Measurements from ENCODE around the gene HIBCH.
"Not testable (repeated sequence)": the region's sequence is repeated elsewhere in the genome, so short reads cannot be mapped to it uniquely, and the experiment has no call there.

Gene HIBCH

DNA sequence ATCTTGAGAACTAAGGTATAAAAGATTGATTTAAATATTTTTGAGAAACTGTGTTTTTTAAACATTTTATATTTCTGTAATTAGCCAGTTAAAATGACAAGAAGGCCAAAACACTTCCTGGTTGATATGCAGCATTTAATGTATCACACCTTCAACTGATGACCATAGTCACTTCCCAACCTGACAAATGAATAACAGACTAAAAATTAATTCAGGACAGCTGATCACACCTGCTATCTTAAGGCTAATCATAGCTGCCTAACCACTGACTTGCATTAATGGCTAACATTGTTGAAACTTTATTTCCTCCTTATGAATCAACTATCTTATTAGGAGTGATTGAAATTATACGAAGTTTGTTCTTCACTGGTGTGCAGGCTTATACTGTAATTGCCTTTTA, 131.3 kb downstream of the HIBCH start:
- no peak for DNase-seq (ENCODE audit: low spot score)

DNA sequence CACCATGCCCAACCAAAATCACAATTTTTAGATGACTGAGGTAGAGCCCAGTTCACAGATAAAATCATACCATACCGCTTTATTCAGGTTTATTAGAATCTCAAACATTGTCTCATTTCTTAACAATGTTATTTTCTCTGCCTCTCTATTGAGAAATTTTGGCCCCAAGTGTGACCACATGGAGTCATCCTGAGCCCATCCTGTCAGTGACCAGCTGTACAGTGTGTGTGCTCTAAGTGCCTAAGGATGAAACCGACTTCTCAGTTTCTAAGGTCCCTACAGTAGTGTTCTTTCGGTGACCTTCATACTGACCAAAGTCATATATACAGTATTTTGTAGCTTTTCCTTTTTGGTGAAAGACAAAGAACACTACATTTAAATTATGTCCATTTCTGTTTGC, 133.4 kb downstream of the HIBCH start:
- DNase-seq (ENCODE audit: low spot score), result no peak

DNA sequence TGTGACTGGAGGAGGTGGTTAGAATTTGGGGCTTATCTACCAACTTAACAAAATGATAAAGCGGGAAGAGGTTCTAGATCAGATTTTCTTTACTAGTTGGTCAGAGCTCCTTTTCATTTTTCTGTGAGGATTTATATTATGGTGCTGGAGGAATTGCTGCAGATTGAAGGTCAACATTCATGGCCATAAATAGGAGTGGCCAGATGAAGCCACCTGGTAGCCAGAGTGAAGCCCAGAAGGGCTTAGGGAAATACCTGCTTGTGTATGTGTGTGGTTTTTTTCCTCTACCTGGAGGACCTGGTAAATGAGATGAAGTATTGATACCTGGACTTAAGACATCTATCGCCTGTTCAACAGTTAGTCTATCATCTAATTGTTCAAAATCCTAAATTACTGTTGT, 134.2 kb downstream of the HIBCH start:
- no peak for DNase-seq (ENCODE audit: low spot score)

DNA sequence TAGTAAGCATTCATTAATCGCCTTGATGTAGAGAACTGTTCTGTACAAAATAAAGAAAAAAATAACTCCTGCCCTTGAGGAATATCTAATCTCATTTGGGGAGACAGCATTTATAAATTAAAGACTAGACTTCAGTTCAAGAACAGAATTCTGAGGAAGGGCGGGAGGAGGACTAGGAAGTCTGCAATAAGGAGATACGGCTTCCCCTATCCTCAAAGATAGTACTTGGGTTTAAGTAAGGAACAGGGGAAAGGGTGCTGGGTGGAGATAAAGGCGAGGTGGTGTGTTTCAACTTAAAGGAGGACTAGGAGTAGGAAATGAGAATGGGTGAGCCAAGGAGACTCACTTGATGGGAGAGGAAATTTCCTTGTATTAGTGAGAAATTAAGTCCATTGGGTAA, 135.2 kb downstream of the HIBCH start:
- DNase-seq (ENCODE audit: low spot score), result no peak

DNA sequence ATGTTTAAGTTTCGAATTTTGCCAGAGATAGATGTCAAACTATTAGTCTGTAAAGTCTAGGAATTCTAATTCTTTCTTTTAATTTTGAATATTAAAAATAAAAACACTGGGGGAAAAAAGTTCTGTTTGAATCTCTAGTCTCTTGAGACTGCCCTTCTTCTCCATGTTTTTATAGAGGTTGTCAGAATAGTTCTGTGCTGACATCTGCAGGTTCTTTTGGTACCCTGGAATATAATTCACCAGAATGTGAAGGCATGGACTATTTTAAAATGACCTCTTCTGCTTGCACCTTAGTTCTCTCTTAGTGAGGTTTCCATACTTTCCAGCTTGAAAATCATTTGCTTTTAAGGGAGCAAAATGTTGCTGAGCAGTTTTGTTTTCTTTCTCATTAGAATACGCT, 136.1 kb downstream of the HIBCH start:
- no peak for DNase-seq (ENCODE audit: low spot score)

DNA sequence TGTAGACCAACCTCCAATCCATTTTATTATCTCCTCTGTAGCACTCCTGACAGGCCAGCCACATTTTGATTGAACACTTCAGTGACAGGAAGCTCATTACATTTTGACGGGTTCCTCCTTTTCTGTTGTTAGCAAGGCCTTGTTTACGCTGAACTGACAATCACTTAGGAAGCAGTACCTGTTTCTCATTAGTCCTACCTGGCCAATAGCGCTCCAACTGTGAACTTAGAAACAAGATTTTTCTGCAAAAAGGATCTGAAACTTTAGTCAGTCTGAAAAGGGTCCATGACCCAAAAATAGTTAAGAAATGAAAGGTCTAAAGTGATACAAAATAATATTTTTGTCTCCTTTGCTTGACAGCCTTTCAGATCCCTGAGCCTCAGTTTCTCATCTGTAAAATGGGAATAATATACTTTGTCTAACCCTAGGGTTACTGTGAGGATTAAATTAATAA, 137.5 kb downstream of the HIBCH start:
- DNase-seq (ENCODE audit: low spot score), result no peak

DNA sequence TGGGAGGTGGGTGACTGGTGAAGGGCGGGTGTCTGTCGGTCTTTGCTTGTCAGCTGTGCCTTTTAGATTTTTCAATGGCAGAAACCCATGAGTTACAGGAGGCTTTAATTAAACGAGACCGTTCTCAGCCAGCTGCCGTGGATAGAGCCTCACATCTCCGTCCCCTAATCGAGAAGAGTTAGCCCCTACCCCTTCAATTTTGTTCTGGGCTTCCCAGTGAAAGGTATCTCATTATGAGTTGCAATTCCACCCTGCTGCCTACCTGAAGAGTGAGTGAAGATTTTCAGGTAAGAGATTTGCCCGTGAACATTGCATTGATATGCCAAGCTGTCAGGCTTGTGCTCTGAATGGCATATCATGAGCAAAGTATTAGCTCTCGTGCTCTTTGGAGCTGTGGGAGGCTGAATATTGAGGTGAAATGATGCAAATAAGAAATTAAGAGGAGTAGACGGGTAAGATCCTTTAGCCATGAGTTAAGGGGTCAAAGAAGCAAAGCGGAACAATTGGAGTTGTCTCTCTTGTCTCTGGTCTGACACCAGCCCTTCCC, 138.4 kb downstream of the HIBCH start:
- DNase-seq (ENCODE audit: low spot score), result peak; percentile 13

DNA sequence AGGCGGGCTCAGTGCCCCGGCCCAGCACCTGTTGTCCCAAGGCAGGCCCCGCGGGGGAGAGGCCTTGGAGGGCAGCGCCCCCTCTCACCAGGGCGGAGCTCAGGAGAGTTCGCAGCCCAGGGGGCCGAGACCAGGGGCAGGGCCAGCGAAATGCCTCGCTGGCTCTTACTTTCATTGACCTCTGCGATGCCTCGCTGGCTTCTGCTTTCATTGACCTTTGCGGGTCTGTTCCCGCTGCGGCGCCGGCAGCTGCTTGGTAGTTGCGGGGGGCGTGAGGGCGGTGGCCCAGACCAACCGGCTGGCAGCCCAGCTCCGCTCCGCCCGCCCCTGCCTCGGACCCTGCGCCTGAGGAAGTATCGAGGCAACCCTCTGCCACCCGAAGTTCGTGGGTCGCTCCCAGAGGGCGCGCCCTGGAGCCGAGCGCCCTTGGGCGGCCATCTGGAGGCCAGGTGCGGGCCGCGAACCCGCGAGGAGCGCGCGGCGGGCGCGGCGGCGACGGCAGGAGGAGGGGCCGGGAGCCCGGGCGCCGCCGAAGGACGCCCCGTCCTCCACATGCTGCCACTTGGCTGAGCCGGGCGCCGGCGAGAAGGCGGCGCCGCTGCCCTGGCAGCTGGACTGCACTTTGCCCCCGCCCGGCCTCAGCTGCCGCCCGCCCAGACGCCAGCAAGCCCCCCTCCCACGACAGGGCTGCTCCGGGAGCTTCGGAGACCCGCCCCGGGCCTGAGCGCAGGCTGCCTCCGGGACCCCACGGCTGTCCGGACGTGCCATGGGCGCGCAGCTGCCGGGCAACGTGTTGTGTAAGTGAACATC, 139.1 kb downstream of the HIBCH start:
- DNase-seq (ENCODE audit: low spot score), result peak; percentile 30

DNA sequence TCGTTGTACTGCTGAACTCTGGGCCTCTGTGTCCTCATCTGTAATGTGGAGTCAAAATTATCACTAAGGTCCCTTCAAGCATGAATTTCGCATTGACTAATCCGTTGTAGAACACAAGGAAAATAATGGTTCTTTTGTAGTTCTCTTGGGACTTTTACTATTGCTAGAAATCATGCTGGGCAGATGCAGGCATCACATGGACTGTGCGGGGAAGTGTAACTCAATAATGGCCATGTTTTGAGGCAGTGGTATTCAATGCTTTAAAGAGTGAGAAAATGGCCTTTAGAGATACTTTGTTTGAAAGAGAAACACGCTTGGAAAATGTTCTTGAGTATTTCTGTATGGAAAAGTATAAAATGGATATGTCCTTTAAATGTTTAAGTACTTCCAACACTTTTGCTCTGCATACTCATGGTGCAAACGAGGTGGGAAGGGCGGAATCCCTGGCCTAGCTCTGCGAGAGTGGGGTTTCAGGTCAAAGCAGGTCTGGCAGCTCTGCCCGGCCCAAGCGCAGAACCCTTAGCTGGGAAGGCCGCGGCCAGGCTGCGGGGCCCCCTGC, 139.8 kb downstream of the HIBCH start:
- no peak for DNase-seq (ENCODE audit: low spot score)

DNA sequence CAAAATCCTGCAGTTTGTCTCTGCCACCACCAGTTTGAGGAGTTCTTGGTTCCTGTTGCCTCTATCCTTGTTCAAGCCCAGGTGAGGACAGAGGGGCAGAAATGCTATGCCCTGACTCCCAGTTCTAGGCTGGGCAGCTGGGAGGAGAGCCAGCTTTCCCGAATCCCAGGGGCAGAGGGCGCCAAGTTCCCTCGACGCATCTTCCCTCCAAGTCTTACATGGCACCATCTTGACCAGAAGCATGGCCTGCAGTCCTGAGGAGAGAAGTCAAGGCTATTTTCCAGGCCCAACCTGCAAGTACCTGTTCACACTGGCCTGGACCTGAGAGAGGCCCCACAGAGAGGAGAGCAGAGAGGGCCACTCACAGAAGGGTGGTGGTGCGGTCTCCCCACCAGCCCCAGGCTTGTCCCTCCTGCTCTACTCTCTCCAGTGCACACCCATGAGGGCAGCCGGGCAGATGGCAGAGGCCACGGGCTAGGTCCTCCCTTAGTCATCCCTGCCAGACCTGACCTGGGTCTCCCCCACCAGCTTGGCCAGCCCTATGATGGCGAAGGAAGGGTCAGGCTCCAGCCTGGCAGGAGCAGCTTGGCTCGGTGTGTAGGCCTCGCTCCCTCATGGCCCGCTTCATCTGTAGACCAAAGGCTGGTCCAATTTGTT, 141.4 kb downstream of the HIBCH start:
- no peak for DNase-seq (ENCODE audit: low spot score)

DNA sequence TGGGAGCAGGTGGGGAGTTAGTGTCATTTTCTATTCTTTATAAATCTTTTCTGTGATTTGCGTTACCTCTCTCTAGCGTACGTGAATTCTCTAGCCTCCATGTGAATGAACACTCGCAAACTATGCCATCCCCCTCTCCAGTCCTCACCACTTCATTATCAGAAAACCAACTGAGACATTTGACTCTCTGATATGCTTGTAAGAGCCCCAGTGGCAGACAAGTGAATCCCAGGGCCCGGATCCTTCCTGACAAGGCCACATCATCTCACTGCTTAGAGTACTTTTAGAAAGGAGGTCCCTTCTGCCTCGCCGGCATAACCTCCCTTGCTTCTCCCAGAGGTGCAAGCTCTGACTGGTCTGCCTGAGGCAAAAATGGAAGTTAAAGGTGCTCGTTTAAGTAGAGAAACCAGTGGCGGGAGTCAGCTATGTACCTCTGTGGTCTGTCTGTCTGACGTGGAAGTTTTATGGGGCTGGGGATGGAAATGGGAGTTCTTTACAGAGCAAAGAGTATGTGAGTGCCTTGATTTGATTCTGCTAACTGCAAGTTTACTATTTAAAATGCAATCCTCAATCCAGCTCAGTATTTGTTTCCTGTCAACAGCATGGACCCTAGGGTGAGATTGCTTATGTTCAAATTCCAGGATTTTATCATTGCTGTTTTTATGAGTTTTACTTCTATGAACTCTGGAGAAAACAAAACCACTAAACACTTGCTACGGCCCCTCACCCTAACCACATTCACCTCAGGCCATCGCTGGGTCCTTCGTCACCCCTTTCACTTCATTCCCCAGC, 142.2 kb downstream of the HIBCH start:
- DNase-seq (ENCODE audit: low spot score), result no peak

DNA sequence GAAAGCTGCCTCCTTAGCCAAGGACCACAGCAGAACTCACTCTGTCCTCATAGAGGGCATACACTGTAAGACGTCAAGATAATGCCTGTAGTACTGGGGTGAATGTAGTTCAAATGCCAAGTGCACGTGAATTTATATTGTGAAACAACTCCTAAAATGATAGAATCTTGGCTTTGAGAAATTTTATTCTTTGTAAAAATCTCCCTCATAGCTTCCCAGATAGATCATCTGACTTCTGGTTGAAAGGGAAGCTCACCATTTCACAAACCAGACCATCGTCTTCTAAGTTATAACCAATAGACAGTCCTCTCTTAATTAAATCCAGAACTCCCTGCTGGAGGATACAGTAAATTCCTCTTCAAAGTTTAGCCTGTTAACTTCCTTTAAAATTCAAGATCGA, 146.2 kb downstream of the HIBCH start:
- no peak for DNase-seq (ENCODE audit: low spot score)

DNA sequence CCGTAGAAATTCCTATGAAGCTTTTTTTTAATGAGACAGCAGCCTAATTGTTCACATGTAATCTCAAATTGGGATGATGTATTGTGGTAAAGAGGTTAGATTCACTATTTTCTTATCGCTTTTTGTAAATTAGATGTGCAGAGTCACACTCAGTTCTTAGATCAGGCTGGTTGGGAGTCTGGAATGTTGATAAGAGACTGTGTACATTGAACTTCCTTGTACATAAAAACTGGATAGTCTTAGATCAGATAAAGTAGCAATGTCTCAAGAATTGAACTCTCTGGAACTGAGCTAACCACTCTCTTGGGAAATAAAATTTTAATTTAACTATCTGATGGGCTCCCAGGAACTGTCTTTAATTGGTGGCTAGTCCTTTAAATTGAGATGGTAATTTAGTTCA, 149.0 kb downstream of the HIBCH start:
- no peak for DNase-seq (ENCODE audit: low spot score)

DNA sequence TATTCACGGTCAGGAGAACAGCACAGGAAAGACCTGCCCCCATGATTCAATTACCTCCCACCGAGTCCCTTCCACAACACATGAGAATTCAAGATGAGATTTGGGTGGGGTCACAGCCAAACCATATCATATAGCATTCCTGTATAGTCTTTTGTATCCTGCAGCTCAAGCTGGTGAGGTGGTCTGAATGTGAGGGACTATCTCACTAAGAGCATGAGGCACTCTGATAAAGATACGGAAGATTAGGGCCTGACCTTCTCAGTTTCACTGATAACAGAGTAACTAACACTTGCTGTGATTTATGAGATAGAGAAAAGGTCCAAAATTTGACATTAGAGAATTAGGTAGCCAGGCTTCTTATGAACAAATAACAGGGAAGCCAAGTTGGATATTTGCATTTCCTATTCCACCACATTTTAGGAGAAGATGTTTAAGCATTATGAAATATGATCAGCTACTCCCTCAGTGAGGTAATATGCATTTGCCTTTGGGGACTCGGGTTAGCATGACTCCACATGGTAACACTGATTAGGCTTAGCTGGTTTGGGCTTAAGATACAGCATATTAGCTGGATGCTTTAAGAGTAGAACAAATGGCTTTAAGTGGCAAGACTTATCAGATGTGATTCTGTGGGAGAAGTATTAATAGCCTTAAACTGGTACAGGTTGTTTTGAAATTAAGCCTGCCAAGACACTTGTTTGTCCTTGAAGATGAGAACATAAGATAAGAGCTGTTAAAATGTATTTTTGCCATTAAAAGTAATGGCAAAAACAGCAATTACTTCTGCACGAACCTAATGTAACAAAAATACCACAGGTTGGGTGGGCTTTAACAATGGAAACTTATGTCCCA, 150.2 kb downstream of the HIBCH start:
- no peak for DNase-seq (ENCODE audit: low spot score)

DNA sequence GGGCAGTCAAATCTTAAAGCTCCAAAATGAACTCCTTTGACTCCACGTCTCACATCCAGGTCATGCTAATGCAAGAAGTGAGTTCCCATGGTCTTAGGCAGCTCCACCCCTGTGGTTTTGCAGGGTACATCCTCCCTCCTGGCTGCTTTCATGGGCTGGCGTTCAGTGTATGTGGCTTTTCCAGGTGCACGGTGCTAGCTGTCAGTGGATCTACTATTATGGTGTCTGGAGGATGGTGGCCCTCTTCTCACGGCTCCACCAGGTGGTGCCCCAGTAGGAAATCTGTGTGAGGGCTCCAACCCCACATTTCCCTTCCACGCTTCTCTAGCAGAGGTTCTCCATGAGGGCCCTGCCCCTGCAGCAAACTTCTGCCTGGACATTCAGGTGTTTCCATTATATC, 151.9 kb downstream of the HIBCH start:
- no peak for DNase-seq (ENCODE audit: low spot score)

DNA sequence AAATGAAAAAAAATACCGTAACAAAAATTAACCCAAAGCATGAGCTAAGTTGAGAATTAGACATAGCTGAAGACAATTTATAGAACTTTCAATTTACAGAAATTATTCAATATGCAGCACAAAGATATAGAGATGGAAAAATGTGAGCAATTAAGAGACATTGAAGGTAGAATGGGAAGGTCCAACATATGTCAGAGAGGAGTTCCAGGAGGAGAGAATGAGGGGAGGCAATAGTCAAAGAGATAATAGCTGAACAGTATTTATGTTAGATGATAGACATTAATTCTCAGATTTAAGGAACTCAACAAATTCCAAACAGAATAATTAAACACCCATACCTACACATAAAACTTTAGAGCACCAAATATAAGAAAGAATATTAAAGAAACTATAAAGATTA, 154.1 kb downstream of the HIBCH start:
- DNase-seq (ENCODE audit: low spot score), result no peak

DNA sequence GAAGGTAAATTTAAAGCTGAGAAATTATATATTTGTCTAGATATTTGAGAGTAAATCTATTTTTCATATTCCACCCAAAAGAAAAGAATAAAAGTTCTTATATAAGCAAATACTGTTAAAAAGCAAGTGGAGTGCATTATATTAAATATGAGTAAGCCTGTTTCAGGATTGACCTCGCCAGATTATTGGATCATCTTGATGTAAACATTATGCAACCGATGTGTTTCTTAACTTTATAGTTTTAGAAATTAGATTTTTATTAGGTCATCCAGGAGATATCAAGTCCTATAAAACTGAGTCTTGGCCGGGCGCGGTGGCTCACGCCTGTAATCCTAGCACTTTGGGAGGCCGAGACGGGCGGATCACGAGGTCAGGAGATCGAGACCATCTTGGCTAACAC, 156.8 kb downstream of the HIBCH start:
- no peak for DNase-seq (ENCODE audit: low spot score)

DNA sequence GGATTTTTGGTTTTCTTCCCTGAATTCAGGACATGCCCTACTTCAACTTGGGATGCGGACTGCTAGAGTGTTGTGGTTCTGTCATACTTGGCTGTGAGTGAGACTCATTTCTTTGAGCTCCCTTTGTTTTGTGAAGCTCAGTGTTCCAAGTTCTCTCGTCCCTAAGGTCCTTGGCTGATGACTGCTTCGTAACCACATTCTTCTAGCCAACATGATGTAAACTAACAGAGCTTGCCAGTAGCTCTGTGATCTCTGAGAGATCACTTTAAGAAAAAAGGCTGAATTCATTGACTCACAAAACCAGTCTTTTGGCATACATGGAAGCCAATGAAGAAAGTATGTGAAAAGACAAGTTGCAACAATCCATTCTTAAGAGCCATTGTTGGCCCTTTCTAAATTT, 160.2 kb downstream of the HIBCH start:
- no peak for DNase-seq (ENCODE audit: low spot score)

DNA sequence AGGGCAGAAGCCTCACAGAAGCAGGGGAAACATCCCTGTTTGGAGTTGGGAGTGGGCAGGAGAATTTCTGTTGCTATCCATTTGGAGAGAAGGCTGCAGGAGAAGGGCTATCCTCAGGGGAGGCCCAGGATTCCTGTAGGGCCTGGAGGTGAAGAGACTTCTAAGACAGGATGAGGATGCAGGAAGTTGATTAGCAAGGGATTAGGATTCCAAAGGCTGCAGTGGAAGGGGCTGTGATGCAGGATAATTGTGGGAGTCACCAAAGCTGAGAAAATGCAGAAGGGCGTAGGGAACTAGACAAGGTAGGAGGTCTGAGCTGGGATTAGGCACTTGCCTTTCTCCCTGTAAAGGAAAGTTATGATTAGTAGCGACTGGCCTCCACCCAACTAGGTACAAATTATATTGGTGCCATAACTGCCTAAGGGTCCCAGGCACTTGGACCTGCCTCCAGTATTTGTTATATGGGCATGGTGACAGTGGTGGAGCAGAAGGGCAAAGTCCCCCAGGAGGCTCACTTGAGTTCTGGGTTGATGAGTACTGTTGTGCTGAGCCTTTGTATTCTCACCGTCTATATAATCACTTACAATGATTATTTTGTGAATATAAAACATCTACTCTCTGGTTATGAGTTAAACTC, 160.7 kb downstream of the HIBCH start:
- DNase-seq (ENCODE audit: low spot score), result no peak

DNA sequence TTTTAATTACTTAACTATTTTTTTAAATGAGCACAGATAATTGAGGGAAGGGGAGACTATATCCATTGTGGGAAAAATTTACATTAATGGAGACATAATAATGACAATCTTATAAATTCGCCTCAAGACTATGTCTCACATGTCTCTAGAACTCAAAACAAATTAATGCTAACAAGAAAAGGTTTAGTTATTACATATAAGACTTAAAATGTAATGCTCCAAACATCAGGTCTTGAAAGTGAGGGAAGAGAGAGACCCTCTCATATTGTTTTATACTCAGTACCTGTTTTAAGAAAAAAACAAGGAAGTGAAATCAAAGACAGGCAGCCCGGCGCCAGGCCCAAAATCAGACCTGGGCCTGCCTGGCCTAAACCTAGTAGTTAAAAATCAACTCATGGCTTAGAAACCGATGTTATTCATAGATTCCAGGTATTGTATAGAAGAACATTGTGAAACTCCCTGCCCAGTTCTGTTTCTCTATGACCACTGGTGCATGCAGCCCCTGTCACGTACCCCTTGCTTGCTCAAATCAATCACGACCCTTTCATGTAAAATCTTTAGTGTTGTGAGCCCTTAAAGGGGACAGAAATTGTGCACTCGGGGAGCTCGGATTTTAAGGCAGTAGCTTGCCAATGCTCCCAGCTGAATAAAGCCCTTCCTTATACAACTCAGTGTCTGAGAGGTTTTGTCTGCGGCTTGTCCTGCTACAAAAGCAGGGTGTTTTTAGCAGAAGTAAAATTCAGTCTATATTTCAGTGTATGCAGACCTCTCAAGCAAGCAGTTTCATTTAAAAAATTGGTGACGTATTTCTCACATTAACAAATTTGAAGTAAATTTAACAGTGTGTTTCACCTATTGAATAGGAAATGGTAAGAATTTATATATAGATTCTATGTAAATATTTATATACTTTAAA, 161.8 kb downstream of the HIBCH start:
- not testable (repeated sequence) for DNase-seq (ENCODE audit: low spot score)

Data from cerebellar cortex (tissue), 1 donor.